Amygdala (tissue), 56 donors: Measurements from ENCODE around the gene RPLP2.

Experiments used
- DNase-seq, 56 donors: peaks; one replicate each; lab custom pipeline; 2025; lab: John Stamatoyannopoulos, UW

Gene RPLP2

DNA sequence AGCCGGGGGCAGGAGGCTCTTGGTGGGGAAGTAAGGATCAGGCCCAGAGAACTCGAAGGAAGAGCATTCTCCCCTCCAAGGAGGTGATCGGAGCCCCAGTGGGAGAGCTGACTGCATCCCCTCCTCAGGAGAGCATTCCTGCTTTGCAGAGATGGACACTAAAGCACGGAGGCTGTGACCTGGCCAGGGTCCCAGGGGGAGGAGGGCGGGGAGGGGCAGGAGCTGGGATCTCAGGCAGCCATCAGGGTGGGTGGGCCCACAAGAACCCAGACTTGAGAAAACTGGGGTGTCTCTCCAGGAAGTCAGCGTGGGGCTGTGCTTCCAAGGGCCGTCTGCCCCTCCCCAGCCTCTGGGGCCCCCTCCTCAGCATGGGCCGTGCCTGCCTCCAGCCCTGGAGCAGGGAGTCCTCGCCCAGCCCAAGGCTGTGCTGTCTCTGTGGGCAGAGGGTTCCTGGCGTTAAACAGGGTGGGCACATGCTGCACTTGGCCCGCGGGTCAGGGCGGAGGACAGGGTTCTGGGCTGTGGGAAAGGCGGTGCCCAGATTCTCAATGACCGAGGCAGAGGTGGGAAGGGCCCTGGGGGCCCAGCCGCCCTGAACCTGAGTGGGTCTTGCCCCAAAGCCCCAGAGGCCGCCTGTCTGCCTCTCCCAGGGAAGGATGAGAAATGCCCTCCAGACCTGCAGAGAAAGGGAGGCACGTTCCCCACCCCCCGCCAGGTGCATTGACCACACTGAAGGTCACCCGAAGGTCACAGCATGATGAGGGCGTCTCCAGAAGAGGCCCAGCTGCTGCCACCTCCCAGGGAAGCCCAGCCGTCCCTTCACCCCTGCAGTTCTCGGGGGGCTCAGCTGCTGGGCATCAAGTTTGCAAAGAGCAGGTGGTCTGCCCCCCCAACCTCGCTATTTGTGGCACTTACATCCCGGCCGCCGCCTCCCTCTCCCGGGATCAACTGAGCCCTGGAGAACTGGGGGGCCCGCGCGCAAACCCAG is 20.5 kb upstream of the RPLP2 start:
- no peak for DNase-seq

DNA sequence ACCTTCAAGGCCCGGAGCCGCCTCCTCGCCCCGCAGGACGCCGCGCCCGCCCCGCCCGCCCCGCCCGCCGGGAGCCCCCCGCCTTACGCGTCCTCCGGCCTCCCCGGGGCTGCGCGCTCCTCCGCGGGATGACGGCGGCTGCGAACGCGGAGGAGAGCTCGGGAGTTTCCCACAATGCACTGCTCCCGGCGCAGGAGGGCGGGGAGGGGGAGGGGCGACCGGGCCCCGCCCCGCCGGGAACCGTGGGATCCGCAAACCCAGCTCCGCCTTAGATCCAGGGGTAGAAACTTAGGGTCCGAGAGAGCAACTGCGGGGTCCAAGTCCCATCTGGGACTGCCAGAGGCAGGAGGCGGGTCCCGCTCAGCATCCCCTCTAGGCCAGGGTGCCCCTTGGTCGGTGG is 19.8 kb upstream of the RPLP2 start, which contains the start of gene CEND1:
TSS of gene CEND1 (minus strand) at position 148 of the 400 bp plus-strand sequence. CDS start 1,514 bp downstream, outside the sequence.
- peak in 42 of 56 donors; percentile 18 to 80 (median 57) for DNase-seq

DNA sequence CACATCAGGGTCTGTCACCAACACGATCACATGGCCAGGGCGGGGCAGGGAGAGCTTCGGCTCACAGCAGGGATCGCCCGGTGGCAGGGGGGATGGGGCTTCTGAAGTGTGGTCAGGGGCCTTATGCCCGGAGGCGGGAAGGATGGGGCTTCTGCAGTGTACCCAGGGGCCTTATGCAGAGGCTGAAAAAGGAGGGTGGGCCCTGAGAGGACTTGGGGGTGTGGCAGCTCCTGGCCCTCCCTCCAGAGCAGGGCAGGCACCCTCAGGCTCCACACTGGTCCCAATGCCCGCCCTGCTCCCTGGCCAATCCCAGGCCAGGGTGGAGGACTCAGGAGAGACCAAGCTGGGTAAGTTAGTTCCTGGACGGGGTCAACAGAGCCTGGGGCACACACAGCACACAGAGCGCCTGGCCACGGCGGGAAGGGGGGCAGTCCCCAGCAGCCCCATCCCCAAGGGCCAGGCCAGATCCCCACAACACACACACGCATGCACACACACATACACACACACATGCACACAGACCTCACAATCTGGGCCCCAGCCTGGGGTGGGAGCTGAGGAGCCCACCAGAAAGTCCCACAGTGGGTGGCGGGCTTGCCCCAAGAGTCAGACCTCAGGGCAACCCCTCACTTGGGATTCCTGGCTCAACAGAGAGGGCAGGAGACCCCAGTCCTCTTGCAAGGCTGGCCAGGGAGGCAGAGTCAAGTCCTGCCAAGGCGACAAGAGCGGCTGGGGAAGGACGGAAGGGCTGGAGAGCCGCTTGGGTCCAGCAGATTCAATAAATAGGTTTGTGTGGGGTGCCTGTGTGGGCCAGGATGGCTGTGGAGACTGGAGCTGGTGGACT is 18.8 kb upstream of the RPLP2 start:
- DNase-seq: no peak

DNA sequence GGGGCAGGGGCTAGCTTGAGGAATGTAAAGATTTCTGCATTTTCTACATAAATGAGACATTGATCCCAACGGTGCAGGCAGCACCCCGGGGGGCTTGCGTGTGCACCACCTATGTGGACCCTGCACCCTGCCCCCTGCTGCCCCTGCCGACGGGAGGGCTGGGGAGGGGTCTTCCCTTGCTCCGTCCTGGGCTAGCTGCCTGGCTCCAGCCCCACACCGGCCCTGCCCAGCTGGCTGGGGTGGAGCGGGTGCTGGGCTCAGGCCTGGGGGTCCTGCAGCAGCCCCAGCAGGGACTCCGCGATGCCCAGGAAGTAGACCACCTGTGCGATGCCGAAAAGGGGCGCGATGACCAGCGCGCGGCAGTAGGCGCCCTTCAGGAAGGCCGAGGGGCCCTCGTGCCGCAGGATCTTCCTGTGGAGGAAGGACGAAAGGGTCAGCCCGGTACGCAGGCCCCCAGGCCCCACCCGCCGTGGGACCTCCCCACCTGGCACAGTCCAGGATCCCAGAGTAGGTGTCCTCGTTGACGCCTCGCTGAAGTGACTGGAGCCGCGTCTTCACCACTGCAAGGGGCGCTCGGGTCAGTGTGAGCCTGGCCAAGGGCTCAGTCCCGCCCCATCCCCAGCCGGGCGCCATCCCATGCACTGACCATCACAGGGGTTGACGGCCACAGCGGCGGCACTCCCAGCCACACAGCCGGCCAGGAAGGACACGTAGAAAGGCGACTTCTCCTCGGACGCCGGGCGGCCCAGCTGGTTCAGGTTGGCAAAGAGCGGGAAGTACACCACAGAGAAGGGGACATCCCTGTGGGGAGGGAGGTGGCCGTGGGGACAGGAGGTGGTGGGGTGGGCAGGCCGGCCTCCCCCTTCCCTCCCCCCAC is 17.9 kb upstream of the RPLP2 start:
- DNase-seq: no peak

DNA sequence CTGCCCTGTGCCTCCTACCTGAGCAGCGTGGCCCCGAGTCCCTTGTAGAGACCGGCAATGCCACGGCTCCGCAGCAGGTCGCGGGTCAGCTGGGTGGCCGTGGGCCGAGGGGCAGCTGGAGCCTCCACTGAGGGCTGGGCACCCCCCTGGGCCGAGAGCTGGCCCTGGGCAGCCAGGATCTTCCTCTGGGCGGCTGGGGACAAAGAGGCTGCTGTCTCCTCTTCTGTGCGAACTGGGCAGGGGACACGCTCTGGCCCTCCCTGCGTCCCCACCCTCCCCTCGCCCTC is 17.3 kb upstream of the RPLP2 start:
- no peak for DNase-seq

DNA sequence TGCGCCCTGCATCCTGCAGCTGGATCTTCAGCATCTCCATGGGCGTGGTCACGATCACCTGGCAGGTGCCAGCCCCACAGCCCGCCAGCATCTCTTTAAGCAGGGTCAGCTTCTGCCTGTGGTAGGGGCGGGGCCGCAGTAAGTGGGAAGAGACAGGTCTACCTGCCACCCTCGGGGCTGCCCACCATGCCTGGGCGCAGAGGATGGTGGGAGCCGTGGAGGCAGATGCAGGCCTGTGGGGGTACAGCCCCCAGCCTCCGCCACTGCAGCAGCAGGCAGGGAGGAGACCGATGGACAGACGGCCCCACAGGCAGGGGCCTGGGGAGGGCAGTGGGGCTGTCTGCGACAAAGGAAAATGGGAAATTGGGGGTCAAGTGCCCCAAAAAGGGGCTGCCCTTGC is 16.9 kb upstream of the RPLP2 start:
- DNase-seq: no peak

DNA sequence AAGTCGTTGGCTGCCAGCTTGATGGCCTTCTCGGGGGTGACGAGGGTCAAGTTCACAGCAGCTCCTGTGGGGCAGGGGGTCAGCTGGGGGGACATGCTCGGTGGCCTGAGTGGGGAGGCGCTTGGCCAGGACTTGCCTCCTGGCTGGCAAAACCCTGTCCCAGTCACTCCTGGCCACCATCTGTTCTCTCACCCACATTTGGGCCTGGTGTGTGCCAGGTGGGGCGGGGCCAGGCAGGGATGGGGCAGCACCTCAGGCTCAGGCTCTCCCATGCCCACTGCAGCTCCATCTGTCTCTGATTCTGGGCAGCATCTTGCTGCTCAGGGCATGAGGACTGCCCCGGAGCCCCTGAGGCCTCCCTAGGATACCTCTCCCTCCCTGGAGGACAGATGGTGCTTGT is 16.2 kb upstream of the RPLP2 start:
- no peak for DNase-seq

DNA sequence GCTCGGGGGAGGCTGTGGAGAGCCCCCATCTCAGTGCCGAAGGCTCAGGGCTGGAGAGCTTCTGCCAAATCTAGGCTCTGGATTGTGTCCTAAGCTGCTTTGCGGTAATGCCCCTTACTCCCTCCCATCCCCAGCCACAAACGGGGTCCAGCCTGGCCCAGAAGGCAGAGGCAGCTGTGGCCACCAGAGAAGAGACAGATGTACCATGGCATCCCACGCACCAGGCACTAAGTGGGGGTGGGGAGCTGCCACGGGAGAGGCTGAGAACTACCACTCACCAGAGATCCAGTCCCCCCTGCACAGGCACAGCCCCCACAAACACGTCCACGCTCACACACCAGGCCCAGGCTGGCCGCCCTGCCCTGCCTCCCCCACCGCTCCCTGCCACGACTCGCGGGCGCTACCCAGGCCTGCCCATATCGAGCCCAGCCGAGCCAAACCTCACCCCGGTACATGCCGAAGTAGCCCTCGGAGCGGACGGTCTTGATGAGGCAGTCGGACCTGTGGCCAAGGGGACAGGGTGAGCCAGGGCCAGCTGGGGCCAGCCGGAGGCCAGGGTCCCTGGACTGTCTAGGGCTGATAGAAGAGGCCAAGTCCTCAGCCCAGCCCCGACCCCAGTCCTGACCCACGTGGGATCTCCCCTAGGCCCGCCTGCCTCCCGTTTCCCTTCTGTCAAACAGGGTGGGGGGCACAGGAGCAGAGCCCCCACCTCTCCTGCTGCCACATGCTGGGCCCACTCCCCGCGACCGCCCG is 15.6 kb upstream of the RPLP2 start:
- no peak for DNase-seq

DNA sequence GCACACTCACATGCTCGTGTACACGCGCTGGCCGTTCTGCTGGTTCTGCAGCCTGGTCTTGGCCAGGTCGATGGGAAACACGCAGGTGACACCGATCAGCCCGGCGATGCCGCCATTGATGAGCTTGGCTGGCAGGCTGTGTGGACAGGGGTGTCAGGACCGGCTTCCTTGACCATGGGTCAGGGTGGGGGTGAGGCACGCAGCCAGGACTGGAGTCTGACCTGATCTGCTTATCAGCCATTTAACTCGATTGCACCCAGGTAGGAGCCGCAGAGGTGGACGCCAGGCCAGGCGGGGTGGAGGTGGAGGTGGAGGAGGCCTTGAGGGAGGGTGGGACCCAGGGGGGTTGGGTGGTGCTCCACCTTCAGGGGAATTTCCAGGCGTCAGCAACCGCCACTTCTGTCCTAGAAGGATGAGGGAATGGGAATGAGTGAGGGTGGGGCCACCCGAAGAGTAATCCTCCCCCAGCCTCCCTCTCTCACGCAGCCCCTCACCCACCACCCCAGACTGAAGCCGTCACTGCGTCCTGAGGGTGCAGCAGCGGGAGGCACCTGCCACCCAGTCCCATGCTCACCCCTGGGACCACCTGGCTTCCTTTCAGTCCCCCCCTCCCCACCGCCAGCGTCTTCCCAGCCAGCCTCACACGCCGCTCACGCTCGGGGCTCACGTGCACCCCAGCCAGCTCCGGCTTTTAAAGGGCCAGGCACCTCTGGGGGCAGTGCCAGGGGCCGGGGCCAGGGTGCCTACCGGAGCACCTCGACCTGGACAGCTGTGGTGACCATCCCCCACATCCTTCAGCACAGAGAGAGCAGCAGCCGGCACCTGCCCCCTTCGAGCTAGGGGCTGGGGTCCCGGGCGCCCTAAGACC is 14.8 kb upstream of the RPLP2 start:
- peak in 7 of 56 donors; percentile 28 to 51 (median 30) for DNase-seq

DNA sequence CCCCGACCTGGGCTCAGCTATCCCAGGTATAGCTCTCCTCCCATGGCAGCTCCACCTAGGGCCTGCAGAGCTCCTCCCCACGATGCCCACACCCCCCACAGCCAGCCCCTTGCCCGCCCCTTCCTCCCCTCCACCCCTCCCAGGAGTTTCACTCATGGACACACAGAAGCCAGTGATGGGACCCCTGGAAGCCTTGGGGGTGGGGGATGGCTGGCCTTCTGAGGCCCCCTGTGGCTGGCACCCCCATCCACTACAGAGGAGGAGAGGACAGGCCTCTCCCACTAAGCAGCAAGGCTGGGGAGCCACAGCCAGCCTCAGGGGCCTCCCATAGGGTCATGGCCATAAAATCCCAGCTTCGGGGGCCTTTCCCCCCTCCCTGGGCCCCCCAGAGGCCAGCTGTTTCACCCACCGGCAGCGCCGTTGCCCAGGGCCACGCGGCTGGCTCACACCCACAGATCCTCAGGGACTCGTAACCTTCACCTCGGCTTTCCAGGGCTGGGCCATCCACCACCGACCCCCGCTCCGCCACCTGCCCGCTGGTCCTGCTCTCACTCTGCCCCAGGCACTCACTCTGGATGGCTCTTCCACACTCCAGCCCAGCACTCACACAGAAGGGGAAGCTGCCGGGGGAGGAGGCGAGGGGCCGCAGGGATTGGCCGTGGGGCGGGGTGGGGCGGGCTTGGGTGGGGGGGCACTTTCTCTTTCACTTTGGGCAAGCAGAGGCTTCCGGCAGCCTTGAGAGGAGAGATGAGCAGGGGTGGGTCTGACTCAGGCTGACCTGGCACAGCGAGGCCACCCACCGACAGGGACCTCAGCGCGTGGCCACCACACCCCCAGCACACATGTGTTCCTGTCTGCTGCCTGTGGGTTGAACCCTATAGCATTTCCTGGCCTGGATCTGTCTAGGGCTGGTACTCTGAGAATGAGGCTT is 13.9 kb upstream of the RPLP2 start:
- peak in 40 of 56 donors; percentile 16 to 72 (median 45) for DNase-seq

DNA sequence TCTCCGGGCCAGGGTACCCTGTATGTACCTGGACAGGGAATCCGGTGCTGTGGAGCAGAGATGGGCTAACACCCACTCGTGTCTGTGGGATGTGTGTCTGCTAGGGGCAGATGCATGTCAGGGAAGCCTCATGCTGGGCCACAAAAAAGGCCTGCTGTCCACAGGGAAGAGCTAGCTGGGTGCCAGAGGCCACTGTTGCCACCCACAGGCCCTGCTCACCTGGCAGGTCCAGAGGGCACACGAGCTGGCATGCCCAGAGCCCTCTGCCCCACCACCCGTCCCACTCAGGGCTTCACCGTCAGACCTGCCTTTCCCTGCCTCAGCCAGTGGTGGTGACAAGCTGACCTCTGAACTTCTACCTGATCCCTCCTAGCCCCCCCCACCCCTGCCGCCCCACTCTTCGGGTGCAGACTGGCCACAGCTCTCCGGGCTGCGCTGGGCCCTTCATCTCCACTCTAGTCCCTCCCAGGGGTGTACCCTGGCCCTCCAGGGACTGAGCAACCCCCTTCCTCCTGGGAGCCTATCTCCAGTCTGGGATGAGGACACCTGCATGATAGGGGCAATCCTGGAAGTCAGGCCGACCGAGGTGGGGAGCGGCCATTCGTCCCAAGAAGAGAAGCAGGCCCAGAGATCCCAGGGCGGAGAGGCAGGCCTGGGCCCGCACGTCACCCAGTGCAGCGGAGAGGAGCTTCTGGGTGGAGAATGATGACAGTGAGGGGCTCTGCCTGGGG is 13.0 kb upstream of the RPLP2 start:
- DNase-seq: no peak

DNA sequence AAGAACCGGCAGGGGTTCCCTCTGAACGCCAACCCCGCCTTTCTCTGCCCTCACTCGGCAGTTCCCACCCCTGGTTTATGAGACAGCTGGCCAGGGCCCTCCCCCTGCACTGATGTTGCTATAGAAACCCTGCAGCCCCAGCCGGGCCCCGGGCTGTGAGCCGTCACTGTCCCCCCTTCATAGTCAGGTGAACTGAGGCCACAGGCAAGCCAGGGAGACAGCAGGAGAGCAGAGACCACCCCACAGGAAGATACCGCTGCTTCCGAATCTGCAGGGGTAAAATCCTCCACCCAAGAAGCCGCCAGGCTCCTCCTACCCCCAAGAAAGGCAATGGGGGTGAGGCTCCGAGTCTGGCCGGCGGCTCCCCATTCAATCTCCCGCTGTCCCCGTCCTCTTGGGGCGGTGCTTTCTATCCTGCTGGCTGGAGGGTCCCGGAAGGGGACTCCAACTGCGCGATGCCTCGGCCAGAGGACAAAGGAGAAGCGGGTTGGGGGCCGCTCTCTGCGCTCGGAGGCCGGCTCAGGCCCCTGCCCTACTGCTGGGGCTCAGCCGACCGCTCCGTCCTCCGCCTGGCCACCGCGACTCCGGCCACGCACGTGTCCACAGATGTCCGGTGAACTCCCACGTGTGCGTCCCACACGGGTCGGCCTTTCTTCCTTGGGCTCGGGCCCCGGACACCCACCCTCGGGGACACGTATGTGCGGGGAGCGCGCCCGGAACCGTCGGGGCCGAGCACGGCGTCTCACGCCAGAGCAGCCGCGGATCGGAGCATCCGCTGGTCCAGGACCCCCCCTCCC is 12.3 kb upstream of the RPLP2 start:
- peak in 51 of 56 donors; percentile 40 to 85 (median 71) for DNase-seq

DNA sequence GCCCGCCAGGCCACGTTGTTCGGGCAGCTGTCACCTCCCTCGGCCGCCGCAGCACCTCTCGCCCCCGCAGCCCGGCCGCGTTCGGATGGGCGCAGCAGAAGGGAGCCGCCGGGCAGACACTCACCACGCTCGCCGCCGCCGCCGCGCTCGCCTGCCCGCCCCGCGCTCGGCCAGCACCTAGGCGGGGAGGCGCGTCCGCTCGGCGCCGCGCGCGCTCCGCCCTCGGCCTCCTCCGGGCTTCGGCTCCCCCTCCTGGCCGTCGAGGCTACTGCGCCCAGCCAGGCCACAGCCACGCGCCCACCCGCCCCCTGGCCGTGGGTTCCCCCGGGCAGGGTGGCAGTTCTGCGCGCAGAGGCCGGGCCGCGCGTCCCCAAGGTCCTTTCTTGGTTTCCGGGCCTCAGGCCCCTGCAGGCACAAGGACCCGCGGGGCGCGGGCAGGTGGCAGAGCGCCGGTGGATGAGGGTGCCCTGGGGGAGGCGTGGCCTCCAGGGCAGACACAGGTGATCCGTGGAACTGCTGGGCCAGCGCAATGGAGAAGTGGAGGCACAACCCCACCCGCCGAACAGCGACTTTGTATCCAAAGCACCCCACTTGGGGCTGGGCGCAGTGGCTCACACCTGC is 11.6 kb upstream of the RPLP2 start, which contains the start of gene SLC25A22:
TSS of gene SLC25A22 (minus strand) at position 189 of the 621 bp plus-strand sequence. CDS start 3,275 bp downstream, outside the sequence.
- peak in 41 of 56 donors; percentile 27 to 85 (median 69) for DNase-seq

DNA sequence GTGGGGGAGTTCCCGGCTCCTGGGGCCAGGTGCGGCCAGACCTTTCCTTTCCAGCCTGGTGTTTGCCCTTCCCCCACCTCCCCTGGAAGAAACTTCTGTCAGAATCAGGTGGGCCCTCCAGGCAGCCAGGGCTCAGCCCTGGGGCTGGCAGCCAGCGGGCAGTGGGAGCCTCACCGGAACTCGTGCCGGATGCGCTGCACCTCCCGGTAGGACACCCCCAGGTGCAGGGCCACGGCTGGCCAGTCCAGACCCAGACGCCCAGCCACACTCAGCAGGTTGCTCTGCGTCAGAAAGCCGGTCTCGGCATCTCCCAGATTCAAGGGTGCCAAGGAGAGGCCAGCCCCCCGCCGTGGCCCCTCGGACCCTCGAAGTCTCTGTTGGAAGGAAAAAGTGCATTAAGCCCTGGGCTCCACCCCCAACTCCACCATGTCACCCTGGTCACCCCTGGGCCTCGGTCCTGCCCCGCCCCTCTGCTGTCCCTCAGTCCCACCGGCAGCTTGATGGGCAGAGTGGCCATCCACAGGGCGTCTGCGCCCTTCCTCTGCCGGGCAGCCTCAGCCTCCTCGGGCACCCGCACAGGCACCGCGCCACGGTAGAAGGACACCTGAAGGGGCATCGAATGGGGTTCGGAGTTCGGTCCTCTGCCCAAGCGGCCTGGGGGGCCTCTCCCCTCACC is 10.0 kb upstream of the RPLP2 start:
- no peak for DNase-seq

DNA sequence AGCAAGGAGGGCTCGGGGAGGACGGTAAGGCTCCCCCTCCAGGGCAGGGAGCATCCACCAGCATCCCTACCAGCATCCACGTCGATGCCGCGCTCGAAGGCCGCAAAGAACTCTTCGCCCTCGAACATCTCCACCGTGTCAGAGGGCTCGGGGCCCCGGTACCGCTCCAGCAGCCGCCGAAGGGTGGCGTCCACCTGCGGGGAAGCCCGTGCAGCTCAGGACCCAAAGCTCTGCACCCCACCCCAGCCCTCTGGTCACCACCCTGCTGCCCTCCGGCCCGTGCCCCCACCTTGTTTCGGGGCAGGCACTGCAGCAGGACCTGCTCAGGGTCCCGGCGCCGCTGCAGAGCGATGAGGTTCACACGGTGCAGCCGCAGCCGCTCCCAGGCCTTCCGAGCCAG is 9.3 kb upstream of the RPLP2 start:
- DNase-seq: no peak
